NCI-H748 treated with DMSO at 0.1 percent for 48 hours (cell line): Measurements from ENCODE around the gene ANKFY1.
"Not testable (repeated sequence)": the region's sequence is repeated elsewhere in the genome, so short reads cannot be mapped to it uniquely, and the experiment has no call there.

Source experiments
- DNase-seq: peaks from one replicate; lab custom pipeline; 2025; lab: John Stamatoyannopoulos, UW

Gene ANKFY1

GRCh38 chr17:4155980-4156620 lies 107.7 kb downstream of the ANKFY1 start:
- no peak for DNase-seq

- DNase-seq: no peak
These were observed 109.6 kb downstream of the ANKFY1 start for GRCh38 chr17:4154201-4154600.

GRCh38 chr17:4152471-4152870 lies 111.3 kb downstream of the ANKFY1 start:
- DNase-seq: no peak

GRCh38 chr17:4150096-4150495 lies 113.7 kb downstream of the ANKFY1 start:
- no peak for DNase-seq

DNA sequence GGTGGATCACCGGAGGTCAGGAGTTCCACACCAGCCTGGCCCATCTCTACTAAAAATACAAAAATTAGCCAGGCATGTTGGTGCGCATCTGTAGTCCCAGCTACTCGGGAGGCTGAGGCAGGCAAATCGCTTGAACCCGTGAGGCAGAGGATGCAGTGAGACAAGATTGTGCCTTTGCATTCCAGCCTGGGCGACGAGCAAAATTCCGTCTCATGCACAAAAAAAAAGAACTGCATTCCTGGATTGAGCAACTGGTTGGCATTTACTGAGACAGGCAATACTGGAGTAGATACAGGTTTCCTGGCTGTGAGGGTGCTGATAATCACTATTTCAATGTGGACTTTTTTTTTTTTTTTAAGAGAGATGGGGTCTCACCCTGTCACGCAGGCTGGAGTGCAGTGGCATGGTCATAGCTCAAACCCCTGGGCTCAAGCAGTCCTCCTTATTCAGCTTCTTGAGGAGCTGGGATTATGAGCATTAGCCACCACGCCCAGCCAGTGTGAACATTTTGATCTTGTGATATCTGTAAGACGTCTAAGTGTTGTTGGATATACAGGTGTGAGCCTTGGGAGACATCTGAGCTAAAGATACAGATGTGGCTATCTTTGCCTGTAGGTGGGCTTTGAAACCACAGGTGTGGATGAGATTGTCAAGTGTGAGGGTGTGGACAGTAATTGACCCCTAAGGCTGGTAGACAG lies 115.0 kb downstream of the ANKFY1 start:
- no peak for DNase-seq

- no peak for DNase-seq
These were observed 115.9 kb downstream of the ANKFY1 start for GRCh38 chr17:4147751-4148310.

DNA sequence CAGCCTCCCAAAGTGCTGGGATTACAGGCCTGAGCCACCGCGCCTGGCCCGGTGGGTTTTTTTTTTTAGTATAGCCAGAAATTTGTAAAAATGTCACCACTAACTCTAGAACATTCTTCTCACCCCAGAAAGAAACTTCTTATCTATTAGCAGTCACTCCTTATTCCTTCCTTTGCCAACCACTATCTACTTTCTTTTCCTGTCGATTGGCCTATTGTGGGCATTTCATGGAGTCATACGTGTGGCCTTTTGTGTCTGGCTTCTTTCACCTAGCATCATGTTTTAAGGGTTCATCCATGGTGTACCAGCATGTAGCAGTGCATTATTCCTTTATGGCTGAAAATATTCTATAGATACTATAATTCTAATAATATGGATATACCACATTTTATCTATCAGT lies 117.1 kb downstream of the ANKFY1 start:
- no peak for DNase-seq

DNA sequence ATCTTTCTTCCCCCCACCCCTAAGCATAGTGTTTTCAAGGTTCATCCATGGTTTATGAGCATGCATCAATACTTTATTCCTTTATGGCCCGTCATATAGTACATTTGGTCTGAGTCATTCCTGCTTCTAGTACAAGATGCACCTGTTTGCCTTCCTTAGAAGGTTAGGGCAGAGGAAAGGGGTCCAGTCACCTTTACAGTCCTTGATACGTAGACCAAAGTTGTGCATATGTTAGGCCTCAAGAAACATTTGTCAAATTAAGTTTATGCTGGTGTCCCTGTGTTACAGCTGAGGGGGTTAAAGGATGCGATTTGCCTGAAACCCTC lies 119.4 kb downstream of the ANKFY1 start:
- DNase-seq: no peak

GRCh38 chr17:4143563-4144421 lies 120.0 kb downstream of the ANKFY1 start:
- DNase-seq: peak; percentile 91

- DNase-seq: no peak
These were observed 121.5 kb downstream of the ANKFY1 start for GRCh38 chr17:4142107-4142900.

DNA sequence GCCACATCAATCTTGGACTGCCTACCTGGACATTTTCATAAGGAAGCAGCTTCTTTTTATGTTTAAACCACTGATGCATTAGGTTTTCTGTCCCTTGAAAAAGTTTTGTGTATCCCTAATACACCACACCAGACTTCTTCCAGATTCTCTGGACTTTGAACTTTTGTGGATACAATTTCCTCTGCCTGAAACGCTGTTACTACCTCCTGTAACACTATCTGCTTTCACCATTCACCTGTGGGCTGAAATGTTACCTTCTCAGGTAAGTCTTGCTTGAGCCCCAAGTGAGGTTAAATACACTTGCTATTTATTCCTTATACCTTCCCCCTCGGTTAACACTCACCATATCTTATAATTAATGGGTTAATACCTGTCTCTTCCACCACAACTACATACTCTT lies 123.7 kb downstream of the ANKFY1 start:
- no peak for DNase-seq

DNA sequence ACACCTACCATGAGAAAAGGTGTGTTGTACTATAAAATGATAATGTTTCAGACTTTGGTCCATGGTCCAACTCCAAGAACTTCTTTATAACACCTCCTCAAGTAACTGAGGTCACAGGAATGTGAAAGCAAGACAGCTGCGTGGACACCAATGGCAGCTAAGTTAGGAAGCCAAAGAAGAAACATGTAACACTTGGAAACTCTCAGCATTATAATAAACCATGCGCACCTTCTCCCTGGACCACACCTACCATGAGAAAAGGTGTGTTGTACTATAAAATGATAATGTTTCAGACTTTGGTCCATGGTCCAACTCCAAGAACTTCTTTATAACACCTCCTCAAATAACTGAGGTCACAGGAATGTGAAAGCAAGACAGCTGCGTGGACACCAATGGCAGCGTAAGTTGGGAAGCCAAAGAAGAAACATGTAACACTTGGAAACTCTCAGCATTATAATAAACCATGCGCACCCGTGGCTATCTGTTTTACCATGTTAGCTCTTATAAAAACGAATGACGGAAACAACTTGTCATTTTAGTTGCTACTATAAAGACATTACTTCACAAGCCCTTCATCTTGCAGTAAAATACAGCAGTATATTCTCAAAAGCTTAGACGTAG lies 124.8 kb downstream of the ANKFY1 start:
- DNase-seq: not testable (repeated sequence)

DNA sequence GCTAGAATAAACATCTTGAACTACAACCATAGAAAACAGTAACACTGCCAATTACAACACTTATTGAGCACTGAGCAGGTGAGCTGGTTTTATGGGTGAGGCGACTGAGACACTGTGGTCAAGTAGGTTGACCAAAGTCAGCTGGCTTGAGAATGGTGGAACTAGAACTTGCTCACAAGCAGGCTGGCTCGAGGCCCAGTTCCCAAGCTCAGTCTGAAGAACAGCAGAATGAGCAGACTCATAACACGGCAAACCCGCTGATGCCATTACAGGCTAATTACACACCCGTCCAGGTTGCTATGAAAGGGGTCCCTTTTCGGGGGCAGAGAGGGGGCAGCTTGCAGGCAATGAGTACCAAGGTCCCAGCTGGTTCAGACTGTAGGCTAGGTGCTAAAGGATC lies 127.4 kb downstream of the ANKFY1 start:
- no peak for DNase-seq

- DNase-seq: no peak
These were observed 128.3 kb downstream of the ANKFY1 start for GRCh38 chr17:4135489-4135888.

GRCh38 chr17:4134721-4135120 lies 129.1 kb downstream of the ANKFY1 start:
- DNase-seq: no peak

DNA sequence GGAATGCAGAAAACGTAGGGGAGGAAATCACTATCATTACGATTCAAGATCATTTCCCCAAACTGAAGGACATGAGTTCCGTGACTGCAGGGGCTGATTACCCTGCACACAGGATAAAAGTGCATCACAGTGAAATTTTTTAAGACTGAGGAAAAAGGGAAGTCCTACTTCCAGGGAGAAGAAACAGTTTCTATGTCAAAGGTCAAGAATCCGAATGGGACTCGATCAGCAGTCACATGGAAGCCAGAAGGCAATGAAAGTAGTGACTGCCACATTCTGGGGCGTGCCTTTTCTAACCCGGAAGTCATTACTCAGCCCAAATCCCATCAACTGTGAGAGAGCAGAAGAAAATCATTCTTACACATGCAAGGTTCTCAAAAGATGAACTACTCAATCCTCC lies 133.1 kb downstream of the ANKFY1 start:
- no peak for DNase-seq

GRCh38 chr17:4127555-4127954 lies 136.2 kb downstream of the ANKFY1 start:
- DNase-seq: no peak

DNA sequence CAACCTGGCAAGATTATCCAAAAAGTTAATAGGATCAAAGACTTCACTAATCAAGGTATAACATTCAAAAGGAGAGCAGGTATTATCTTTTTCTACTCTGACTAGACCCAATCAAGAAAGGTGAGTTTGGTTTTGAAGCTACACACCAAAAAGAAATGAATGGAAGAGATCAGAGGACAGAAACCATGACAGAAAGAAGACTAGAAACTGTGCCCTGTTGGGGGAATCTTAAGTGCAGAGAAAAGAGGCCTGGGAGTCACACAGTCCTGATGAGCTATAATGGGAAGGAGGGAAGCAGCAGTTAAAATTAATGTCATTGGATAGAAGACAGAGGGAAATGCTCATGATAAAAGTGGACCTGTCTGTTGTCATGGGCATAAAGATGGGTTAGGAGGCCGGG lies 138.2 kb downstream of the ANKFY1 start:
- DNase-seq: no peak

GRCh38 chr17:4124999-4125398 lies 138.8 kb downstream of the ANKFY1 start:
- DNase-seq: no peak

DNA sequence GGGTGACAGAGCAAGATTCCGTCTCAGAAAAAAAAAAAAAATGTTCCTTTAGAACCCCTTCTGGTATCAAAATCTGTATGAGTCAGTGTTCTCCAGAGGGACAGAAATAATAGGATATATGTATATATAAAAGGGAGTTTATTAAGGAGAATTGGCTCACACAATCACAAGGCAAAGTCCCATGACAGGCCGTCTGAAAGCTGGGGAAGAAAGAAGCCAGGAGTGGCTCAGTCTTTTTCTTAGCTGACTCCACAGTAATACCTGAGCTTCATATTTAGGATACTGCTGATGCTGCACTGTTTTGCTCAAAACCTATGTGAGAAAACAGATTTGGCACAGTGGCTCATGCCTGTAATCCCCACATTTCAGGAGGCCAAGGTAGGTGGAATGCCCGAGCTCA lies 143.4 kb downstream of the ANKFY1 start:
- DNase-seq: no peak

GRCh38 chr17:4119299-4119698 lies 144.5 kb downstream of the ANKFY1 start:
- no peak for DNase-seq
